ENCODE measurements around the gene ARL16.

The ARL16 gene

GRCh38 chr17:81707725-81708646 lies 24.4 kb upstream of the ARL16 start:
- no peak overlapping the region for H3K27ac Mint-ChIP-seq (ENCODE audit: low read depth)
- peaks cover 34% of the 10 kb centered on the region for H3K36me3 Mint-ChIP-seq (ENCODE audit: insufficient read depth)
- peaks cover 17% of the 10 kb centered on the region for H3K4me1 Mint-ChIP-seq
- no peaks in the 10 kb centered on the region for H3K27me3 Mint-ChIP-seq
- no peak overlapping the region for H3K4me3 Mint-ChIP-seq
- ATAC-seq (replicated peaks; ENCODE audit: extremely low read depth, poor library complexity, severe bottlenecking), result no peak
- no peak for DNase-seq (ENCODE audit: low spot score in 2 of 2)
- H3K9me3 Mint-ChIP-seq, result no peaks in the 10 kb centered on the region

GRCh38 chr17:81706757-81707624 lies 23.4 kb upstream of the ARL16 start:
- Mint-ChIP-seq H3K36me3 (ENCODE audit: insufficient read depth) (peaks cover 39% of the 10 kb centered on the region), H3K4me1 (peaks cover 21% of the 10 kb centered on the region), H3K9me3 (no peaks in the 10 kb centered on the region), H3K27ac (ENCODE audit: low read depth) (no peak overlapping the region), H3K27me3 (no peaks in the 10 kb centered on the region), H3K4me3 (no peak overlapping the region)
- DNase-seq (ENCODE audit: low spot score in 2 of 2) (no peak), ATAC-seq (replicated peaks; ENCODE audit: extremely low read depth, poor library complexity, severe bottlenecking) (no peak)

GRCh38 chr17:81706232-81706611 lies 22.6 kb upstream of the ARL16 start:
- peaks cover 27% of the 10 kb centered on the region for H3K4me1 Mint-ChIP-seq
- H3K4me3 Mint-ChIP-seq, result no peak overlapping the region
- ATAC-seq (replicated peaks; ENCODE audit: extremely low read depth, poor library complexity, severe bottlenecking), result no peak
- no peaks in the 10 kb centered on the region for H3K9me3 Mint-ChIP-seq
- DNase-seq (ENCODE audit: low spot score in 2 of 2), result no peak
- H3K36me3 Mint-ChIP-seq (ENCODE audit: insufficient read depth), result peaks cover 40% of the 10 kb centered on the region
- H3K27me3 Mint-ChIP-seq, result no peaks in the 10 kb centered on the region
- no peak overlapping the region for H3K27ac Mint-ChIP-seq (ENCODE audit: low read depth)

- Mint-ChIP-seq H3K4me3 (no peak overlapping the region), H3K4me1 (peaks cover 32% of the 10 kb centered on the region), H3K27ac (ENCODE audit: low read depth) (peak overlapping the region; percentile 14), H3K27me3 (no peaks in the 10 kb centered on the region), H3K36me3 (ENCODE audit: insufficient read depth) (peaks cover 40% of the 10 kb centered on the region), H3K9me3 (no peaks in the 10 kb centered on the region)
- DNase-seq (ENCODE audit: low spot score in 2 of 2), result no peak
- ATAC-seq (replicated peaks; ENCODE audit: extremely low read depth, poor library complexity, severe bottlenecking), result no peak
Measured at GRCh38 chr17:81705518-81706231, 22.1 kb upstream of the ARL16 start.

- Mint-ChIP-seq H3K36me3 (ENCODE audit: insufficient read depth) (peaks cover 43% of the 10 kb centered on the region), H3K4me1 (peaks cover 34% of the 10 kb centered on the region), H3K27ac (ENCODE audit: low read depth) (peak overlapping the region; percentile 95), H3K4me3 (peak overlapping the region; percentile 91), H3K27me3 (no peaks in the 10 kb centered on the region), H3K9me3 (no peaks in the 10 kb centered on the region)
- DNase-seq (ENCODE audit: low spot score in 2 of 2) (no peak), ATAC-seq (replicated peaks; ENCODE audit: extremely low read depth, poor library complexity, severe bottlenecking) (peak; percentile 34)
Measured at GRCh38 chr17:81703747-81704654, 20.4 kb upstream of the ARL16 start.

GRCh38 chr17:81702934-81703746 lies 19.5 kb upstream of the ARL16 start, which contains the start of gene MRPL12:
TSS of gene MRPL12 (plus strand) at chr17:81703367. CDS start at chr17:81703502, 135 bp downstream.
- no peaks in the 10 kb centered on the region for H3K27me3 Mint-ChIP-seq
- peak; percentile 89 for ATAC-seq (replicated peaks; ENCODE audit: extremely low read depth, poor library complexity, severe bottlenecking)
- peak; percentile 71 to 78 for DNase-seq (ENCODE audit: low spot score in 2 of 2)
- H3K9me3 Mint-ChIP-seq, result no peaks in the 10 kb centered on the region
- H3K27ac Mint-ChIP-seq (ENCODE audit: low read depth), result peak within 1 kb of the TSS; percentile 95
- H3K36me3 Mint-ChIP-seq (ENCODE audit: insufficient read depth), result peaks cover 44% of the 10 kb centered on the region
- H3K4me3 Mint-ChIP-seq, result peak within 1 kb of the TSS; percentile 91
- H3K4me1 Mint-ChIP-seq, result peaks cover 34% of the 10 kb centered on the region

GRCh38 chr17:81701288-81702071 lies 17.9 kb upstream of the ARL16 start:
- H3K4me3 Mint-ChIP-seq, result peak overlapping the region; percentile 91
- H3K36me3 Mint-ChIP-seq (ENCODE audit: insufficient read depth), result peaks cover 42% of the 10 kb centered on the region
- H3K4me1 Mint-ChIP-seq, result peaks cover 29% of the 10 kb centered on the region
- no peaks in the 10 kb centered on the region for H3K27me3 Mint-ChIP-seq
- peak overlapping the region; percentile 95 for H3K27ac Mint-ChIP-seq (ENCODE audit: low read depth)
- no peaks in the 10 kb centered on the region for H3K9me3 Mint-ChIP-seq
- DNase-seq (ENCODE audit: low spot score in 2 of 2) (no peak), ATAC-seq (replicated peaks; ENCODE audit: extremely low read depth, poor library complexity, severe bottlenecking) (no peak)

- DNase-seq (ENCODE audit: low spot score in 2 of 2), result no peak
- Mint-ChIP-seq H3K4me1 (peaks cover 24% of the 10 kb centered on the region), H3K27me3 (no peaks in the 10 kb centered on the region), H3K36me3 (ENCODE audit: insufficient read depth) (peaks cover 40% of the 10 kb centered on the region), H3K27ac (ENCODE audit: low read depth) (peak overlapping the region; percentile 95), H3K9me3 (no peaks in the 10 kb centered on the region), H3K4me3 (peak overlapping the region; percentile 91)
- no peak for ATAC-seq (replicated peaks; ENCODE audit: extremely low read depth, poor library complexity, severe bottlenecking)
Measured at GRCh38 chr17:81700353-81701287, 17.0 kb upstream of the ARL16 start.

- ATAC-seq (replicated peaks; ENCODE audit: extremely low read depth, poor library complexity, severe bottlenecking) (no peak), DNase-seq (ENCODE audit: low spot score in 2 of 2) (no peak)
- Mint-ChIP-seq H3K4me1 (peaks cover 17% of the 10 kb centered on the region), H3K9me3 (no peaks in the 10 kb centered on the region), H3K27ac (ENCODE audit: low read depth) (peak overlapping the region; percentile 25), H3K4me3 (no peak overlapping the region), H3K27me3 (no peaks in the 10 kb centered on the region), H3K36me3 (ENCODE audit: insufficient read depth) (peaks cover 22% of the 10 kb centered on the region)
Measured at GRCh38 chr17:81697261-81698044, 13.9 kb upstream of the ARL16 start.
